PC-3 (cell line): ENCODE data around the gene RASAL1.

ENCODE experiments used
- EZH2 ChIP-seq: fragments of 300-600 bp; sonication (generic); IDR thresholded peaks from one replicate; pipeline ENCODE4 v1.6.1; 2017; ENCODE audit warnings: antibody characterized with exemption, mild to moderate bottlenecking, low read length; ENCODE audit not compliant: unreplicated experiment
- EZH2phosphoT487 ChIP-seq: fragments of 300-600 bp; sonication (generic); IDR thresholded peaks from 2 replicates; pipeline ENCODE4 v1.6.1; 2018; ENCODE audit warnings: mild to moderate bottlenecking, antibody characterized with exemption, low read length, borderline replicate concordance
- TF ChIP-seq, protein P1 (sequence below): fragments of 300-600 bp; sonication (generic); conservative IDR thresholded peaks from 2 replicates; pipeline ENCODE4 v1.5.1; 2017; ENCODE audit warnings: antibody characterized with exemption, low read depth, mild to moderate bottlenecking, low read length

DNA sequence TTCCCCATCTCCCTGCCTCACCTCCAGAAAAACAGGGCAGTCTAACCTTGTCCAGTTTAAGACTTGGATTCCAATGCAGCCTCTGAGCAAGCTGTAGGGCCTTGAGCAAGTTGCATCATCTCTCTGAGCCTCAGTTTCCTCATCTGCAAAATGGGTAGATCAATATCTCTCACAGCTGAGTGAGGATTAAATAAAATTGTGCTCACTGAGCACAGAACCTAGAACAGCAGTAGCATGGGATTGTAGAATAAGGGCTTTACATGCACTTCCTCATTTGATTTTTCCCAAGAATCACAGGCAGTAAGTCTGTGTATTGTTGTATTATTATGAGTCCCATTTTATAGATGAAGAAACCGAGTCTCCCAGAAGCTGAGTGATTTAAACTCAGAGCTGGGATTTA lies 77.0 kb downstream of the RASAL1 start:
- TF ChIP-seq, protein P1, sequence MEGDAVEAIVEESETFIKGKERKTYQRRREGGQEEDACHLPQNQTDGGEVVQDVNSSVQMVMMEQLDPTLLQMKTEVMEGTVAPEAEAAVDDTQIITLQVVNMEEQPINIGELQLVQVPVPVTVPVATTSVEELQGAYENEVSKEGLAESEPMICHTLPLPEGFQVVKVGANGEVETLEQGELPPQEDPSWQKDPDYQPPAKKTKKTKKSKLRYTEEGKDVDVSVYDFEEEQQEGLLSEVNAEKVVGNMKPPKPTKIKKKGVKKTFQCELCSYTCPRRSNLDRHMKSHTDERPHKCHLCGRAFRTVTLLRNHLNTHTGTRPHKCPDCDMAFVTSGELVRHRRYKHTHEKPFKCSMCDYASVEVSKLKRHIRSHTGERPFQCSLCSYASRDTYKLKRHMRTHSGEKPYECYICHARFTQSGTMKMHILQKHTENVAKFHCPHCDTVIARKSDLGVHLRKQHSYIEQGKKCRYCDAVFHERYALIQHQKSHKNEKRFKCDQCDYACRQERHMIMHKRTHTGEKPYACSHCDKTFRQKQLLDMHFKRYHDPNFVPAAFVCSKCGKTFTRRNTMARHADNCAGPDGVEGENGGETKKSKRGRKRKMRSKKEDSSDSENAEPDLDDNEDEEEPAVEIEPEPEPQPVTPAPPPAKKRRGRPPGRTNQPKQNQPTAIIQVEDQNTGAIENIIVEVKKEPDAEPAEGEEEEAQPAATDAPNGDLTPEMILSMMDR = no peak
- no peak for TF ChIP-seq EZH2
- no peak for TF ChIP-seq EZH2phosphoT487
